HepG2 (cell line): ENCODE data around the gene PARK7. TPM values are rescaled to one million over a fixed set of nuclear protein-coding genes. Genes with fewer than 3 reads are reported as not detected.
A peak's percentile ranks its signal among the peaks of the same experiment; 100 is the strongest.

ENCODE experiments used
- CREB1 ChIP-seq, 2 experiments: fragments of 450-650 bp in 1 of 2; IDR thresholded peaks; 2 replicates each; pipeline ENCODE4 v1.6.1; 2016 to 2017; ENCODE audit warnings: control low read depth in 1 of 2, mild to moderate bottlenecking in 1 of 2, missing compliant biosample characterization in 1 of 2, missing genetic modification characterization in 1 of 2
- HNRNPLL ChIP-seq: fragments of 200-400 bp; formaldehyde crosslinking; IDR thresholded peaks from 2 replicates; pipeline ENCODE4 v1.6.1; 2017; ENCODE audit warnings: mild to moderate bottlenecking, low read depth, low read length; ENCODE audit not compliant: poor library complexity, severe bottlenecking
- PRDM4 ChIP-seq: sonication (generic); formaldehyde crosslinking; IDR thresholded peaks from 2 replicates; pipeline ENCODE4 v1.9.0; 2021; ENCODE audit warnings: missing genetic modification reagents, borderline replicate concordance
- SP5 ChIP-seq: IDR thresholded peaks from 2 replicates; pipeline ENCODE4 v1.6.1; 2016; ENCODE audit warnings: low read depth, borderline replicate concordance
- STAT5B ChIP-seq: sonication (generic); formaldehyde crosslinking; IDR thresholded peaks from 2 replicates; pipeline ENCODE4 v1.4.0; 2020; ENCODE audit warnings: missing genetic modification reagents
- ZC3H4 ChIP-seq: sonication (generic); formaldehyde crosslinking; IDR thresholded peaks from 2 replicates; pipeline ENCODE4 v1.4.0; 2020; ENCODE audit warnings: missing genetic modification reagents, borderline replicate concordance
- ZFP37 ChIP-seq: sonication (generic); formaldehyde crosslinking; IDR thresholded peaks from 2 replicates; pipeline ENCODE4 v1.4.0; 2020; ENCODE audit warnings: missing genetic modification reagents, borderline replicate concordance
- ZIK1 ChIP-seq: sonication (generic); formaldehyde crosslinking; IDR thresholded peaks from 2 replicates; pipeline ENCODE4 v1.5.0; 2020; ENCODE audit warnings: mild to moderate bottlenecking, low read depth, missing genetic modification reagents, borderline replicate concordance
- ZNF562 ChIP-seq: sonication (generic); formaldehyde crosslinking; IDR thresholded peaks from 2 replicates; pipeline ENCODE4 v1.8.0; 2022; ENCODE audit warnings: missing genetic modification reagents, borderline replicate concordance
- ZNF766 ChIP-seq: sonication (generic); formaldehyde crosslinking; IDR thresholded peaks from 2 replicates; pipeline ENCODE4 v1.5.0; 2020; ENCODE audit warnings: missing genetic modification reagents, borderline replicate concordance
- ZNF788 ChIP-seq: sonication (generic); formaldehyde crosslinking; IDR thresholded peaks from 2 replicates; pipeline ENCODE4 v1.5.0; 2020; ENCODE audit warnings: mild to moderate bottlenecking, missing genetic modification reagents, borderline replicate concordance
- polyA plus RNA-seq, 8 experiments: library from polyadenylated mRNA; depleted of rRNA in 3 of 8; stranded (reverse) in 7 of 8; unstranded in 1 of 8; fragments of >200 nt; fragmentation: Illumina TruSeq in 4 of 8; extraction: Trizol in 4 of 8; gene quantifications; 2 replicates each; pipeline versions ENCODE4 v1.2.1 to v1.2.3, GENCODE V29; 2011 to 2016; ENCODE audit warnings: low read depth in 4 of 8, missing spikeins in 1 of 8, mixed read lengths in 1 of 8; ENCODE audit not compliant: insufficient read depth in 1 of 8
- total RNA-seq, 5 experiments: library from RNA; depleted of rRNA; stranded (reverse); fragments of >200 nt; fragmentation: Illumina TruSeq; extraction: Trizol; gene quantifications; 2 replicates each; pipeline ENCODE4 v1.2.3, GENCODE V29; 2016; ENCODE audit warnings: low read depth in 1 of 5
- TF ChIP-seq, protein P1 (sequence below): sonication (generic); formaldehyde crosslinking; IDR thresholded peaks from 2 replicates; pipeline ENCODE4 v1.4.0; 2020; ENCODE audit warnings: mild to moderate bottlenecking, missing genetic modification reagents
- TF ChIP-seq, protein P2 (sequence below): sonication (generic); formaldehyde crosslinking; IDR thresholded peaks from 2 replicates; pipeline ENCODE4 v1.8.1; 2023; ENCODE audit warnings: mild to moderate bottlenecking, missing genetic modification reagents

PARK7 gene
- total and polyA plus RNA-seq, 2 of the 13 experiments (the other 11 are each of a cell fraction or from before 2014, with no cell fraction given): 212 to 296 TPM

- no peak for TF ChIP-seq CREB1 (IDR thresholded peaks at IDR 0.05)
- no peak for TF ChIP-seq CREB1 (CRISPR knock-in tag; IDR thresholded peaks at IDR 0.05)
- no peak for TF ChIP-seq STAT5B (CRISPR knock-in tag)
- TF ChIP-seq SP5: no peak
- TF ChIP-seq, protein P1, sequence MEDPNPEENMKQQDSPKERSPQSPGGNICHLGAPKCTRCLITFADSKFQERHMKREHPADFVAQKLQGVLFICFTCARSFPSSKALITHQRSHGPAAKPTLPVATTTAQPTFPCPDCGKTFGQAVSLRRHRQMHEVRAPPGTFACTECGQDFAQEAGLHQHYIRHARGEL (CRISPR knock-in tag): no peak
- TF ChIP-seq ZNF562: no peak
- TF ChIP-seq, protein P2, sequence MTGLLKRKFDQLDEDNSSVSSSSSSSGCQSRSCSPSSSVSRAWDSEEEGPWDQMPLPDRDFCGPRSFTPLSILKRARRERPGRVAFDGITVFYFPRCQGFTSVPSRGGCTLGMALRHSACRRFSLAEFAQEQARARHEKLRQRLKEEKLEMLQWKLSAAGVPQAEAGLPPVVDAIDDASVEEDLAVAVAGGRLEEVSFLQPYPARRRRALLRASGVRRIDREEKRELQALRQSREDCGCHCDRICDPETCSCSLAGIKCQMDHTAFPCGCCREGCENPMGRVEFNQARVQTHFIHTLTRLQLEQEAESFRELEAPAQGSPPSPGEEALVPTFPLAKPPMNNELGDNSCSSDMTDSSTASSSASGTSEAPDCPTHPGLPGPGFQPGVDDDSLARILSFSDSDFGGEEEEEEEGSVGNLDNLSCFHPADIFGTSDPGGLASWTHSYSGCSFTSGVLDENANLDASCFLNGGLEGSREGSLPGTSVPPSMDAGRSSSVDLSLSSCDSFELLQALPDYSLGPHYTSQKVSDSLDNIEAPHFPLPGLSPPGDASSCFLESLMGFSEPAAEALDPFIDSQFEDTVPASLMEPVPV (CRISPR knock-in tag): 0 out of 2 replicates have a peak, but pooled peaks have one; percentile 7
- TF ChIP-seq ZNF788: no peak
- TF ChIP-seq ZFP37 (CRISPR knock-in tag): no peak
- TF ChIP-seq ZC3H4: no peak
- no peak for TF ChIP-seq ZIK1 (CRISPR knock-in tag)
- no peak for TF ChIP-seq HNRNPLL
- no peak for TF ChIP-seq PRDM4 (CRISPR knock-in tag)
- no peak for TF ChIP-seq ZNF766 (CRISPR knock-in tag)
Measured at GRCh38 chr1:8013800-8014199, 52.3 kb downstream of the PARK7 start (continued).
